GM06990 (cell line): ENCODE data around the gene RGS7.

ENCODE experiments used
- DNase-seq: peaks from one replicate; pipeline ENCODE4 v3.0.0-alpha.2; 2011; ENCODE audit not compliant: insufficient read length; ENCODE audit errors: extremely low read depth
- H3K27me3 ChIP-seq: replicated peaks from 2 replicates; pipeline ENCODE4 v1.6.0; 2011; ENCODE audit warnings: low read length; ENCODE audit not compliant: control insufficient read depth, insufficient read depth
- H3K36me3 ChIP-seq: 2 replicates; pipeline ENCODE4 v1.5.1; 2011; ENCODE audit warnings: low read length; ENCODE audit not compliant: control insufficient read depth, insufficient read depth
- H3K4me3 ChIP-seq: replicated peaks from 2 replicates; pipeline ENCODE4 v1.5.1; 2011; ENCODE audit warnings: low read depth, mild to moderate bottlenecking, control low read depth, low read length
- TF ChIP-seq, protein P1 (sequence below): IDR thresholded peaks from 2 replicates; pipeline ENCODE4 v1.5.1; 2011; ENCODE audit warnings: low read length, control low read depth, mild to moderate bottlenecking, inconsistent platforms; ENCODE audit not compliant: insufficient read depth, poor library complexity, severe bottlenecking

Gene RGS7

DNA sequence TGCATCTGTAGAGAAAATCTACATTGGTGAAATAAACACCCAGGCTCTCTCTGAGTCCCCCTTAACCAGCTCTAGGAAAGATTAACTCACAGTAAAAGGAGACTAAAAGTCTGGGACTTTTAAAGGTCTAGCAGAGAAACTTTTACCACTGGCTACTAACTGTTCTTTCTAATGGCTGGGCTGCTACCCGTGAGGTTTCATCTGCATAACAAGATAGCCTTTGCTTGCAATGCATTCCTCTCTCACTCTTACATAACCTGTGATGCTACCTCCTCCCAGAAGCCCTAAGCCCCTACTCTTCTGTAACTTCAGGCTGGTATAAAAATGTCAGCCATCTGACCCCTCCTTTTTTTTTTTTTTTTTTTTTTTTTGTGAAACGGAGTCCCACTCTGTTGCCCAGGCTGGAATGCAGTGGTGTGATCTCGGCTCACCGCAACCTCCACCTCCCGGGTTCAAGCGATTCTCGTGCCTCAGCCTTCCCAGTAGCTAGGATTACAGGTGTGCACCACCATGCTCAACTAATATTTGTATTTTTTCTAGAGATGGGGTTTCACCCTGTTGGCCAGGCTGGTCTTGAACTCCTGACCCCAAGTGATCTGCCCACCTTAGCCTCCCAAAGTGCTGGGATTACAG lies 344.2 kb downstream of the RGS7 start:
- H3K27me3 ChIP-seq, result no peaks in the 10 kb centered on the region
- TF ChIP-seq, protein P1, sequence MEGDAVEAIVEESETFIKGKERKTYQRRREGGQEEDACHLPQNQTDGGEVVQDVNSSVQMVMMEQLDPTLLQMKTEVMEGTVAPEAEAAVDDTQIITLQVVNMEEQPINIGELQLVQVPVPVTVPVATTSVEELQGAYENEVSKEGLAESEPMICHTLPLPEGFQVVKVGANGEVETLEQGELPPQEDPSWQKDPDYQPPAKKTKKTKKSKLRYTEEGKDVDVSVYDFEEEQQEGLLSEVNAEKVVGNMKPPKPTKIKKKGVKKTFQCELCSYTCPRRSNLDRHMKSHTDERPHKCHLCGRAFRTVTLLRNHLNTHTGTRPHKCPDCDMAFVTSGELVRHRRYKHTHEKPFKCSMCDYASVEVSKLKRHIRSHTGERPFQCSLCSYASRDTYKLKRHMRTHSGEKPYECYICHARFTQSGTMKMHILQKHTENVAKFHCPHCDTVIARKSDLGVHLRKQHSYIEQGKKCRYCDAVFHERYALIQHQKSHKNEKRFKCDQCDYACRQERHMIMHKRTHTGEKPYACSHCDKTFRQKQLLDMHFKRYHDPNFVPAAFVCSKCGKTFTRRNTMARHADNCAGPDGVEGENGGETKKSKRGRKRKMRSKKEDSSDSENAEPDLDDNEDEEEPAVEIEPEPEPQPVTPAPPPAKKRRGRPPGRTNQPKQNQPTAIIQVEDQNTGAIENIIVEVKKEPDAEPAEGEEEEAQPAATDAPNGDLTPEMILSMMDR, result no peak
- no peak for DNase-seq
- H3K4me3 ChIP-seq, result no peak overlapping the region
- H3K36me3 ChIP-seq, result no peaks in the 10 kb centered on the region

DNA sequence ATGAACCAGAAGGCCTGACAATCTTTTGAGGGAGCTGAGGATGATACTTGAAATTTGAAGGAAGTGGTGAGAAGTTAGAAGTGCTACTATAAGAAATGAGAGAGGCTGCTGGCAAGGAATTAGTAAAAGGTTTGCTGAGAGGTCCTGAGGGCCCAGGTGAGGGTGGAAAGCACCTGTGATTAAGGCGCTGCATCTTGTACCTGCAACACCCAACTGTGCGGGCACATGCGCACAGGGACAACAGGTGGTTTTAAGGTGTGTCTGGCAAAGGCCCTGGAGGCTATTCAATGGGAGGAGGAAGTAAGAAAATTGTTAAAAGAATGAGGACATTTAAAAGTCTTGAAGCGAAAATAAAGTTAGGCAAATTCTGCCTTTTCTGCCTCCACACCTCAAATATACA lies 349.3 kb downstream of the RGS7 start:
- TF ChIP-seq, protein P1, result no peak
- Histone ChIP-seq H3K36me3 (no peaks in the 10 kb centered on the region), H3K4me3 (no peak overlapping the region), H3K27me3 (no peaks in the 10 kb centered on the region)
- DNase-seq, result no peak

DNA sequence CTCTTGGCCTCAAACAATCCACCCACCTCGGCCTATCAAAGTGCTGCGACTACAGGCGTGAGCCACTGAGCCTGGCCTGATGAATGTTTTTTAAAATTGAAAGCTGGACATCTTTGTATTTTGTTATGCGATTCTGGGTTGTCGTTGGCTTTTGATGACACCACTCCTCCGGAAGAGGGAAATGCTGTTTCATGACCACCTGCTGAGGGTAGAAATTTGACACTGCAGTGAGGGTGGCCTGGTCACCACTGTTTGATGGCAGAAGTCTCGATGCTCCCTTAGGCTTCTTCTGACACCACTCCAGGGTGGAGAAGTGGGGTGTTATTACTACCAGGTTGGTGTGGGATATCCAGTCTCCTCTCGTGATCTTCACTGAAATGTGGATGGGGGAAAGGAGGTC lies 357.2 kb downstream of the RGS7 start:
- DNase-seq, result no peak
- no peaks in the 10 kb centered on the region for H3K27me3 ChIP-seq
- TF ChIP-seq, protein P1, result no peak

DNA sequence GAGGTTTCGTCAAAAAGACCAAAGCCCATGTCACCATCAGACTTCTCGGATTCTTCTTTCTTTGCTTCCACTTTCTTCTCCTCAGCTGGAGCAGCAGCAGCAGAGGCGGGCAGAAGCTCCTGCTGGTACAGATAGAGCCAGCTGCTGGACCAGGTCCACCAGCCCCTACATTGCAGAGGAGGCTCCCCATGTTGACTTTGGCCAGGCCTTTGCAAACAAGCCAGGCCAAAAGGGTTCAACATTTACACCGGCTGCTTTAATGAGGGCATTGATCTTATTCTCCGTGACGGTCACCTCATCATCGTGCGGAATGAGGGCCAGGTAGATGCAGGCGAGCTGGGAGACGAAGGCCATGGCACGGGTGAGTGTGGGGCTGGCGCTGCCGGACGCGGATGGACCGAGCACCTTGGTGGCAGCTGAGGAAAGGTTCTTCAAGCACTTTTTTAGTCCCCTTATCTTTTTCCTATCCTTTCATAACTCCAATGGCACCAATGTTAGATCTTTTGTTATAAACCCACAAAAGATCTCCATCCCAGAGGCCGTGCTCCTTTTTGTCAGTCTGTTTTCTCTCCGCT lies 358.5 kb downstream of the RGS7 start:
- H3K27me3 ChIP-seq, result no peaks in the 10 kb centered on the region
- H3K4me3 ChIP-seq, result no peak overlapping the region
- TF ChIP-seq, protein P1, result no peak
- DNase-seq, result peak; percentile 1
- H3K36me3 ChIP-seq, result no peaks in the 10 kb centered on the region

More for the DNA sequence above, 357.2 kb downstream of the RGS7 start:
- Histone ChIP-seq H3K36me3 (no peaks in the 10 kb centered on the region), H3K4me3 (no peak overlapping the region)

DNA sequence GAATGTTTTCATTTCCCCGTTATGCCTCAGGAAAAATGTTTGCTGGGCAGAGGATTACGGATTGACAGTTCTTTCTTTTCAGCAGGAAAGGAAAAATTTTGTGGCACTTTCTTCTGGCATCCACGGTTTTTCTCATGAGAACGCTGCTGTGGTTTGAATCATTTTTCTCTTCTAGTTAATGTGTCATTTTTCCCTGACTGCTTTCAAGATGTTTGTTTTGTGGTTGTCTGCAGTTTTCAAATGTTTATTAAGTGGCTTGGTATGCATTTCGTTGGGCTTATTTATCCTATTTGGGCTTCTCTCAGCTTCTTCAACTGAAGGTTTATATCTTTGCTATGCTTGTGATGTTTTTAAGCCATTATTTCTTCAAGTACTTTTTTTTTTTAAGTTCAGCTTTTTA lies 359.0 kb downstream of the RGS7 start:
- TF ChIP-seq, protein P1, result no peak
- no peak overlapping the region for H3K4me3 ChIP-seq
- H3K27me3 ChIP-seq, result no peaks in the 10 kb centered on the region
- H3K36me3 ChIP-seq, result no peaks in the 10 kb centered on the region
- no peak for DNase-seq
